ENCODE results near the gene SP140. TPM values are rescaled to one million over a fixed set of nuclear protein-coding genes. Genes with fewer than 3 reads are reported as not detected.

SP140 gene
- total and polyA plus RNA-seq, 2 of the 8 experiments (the other 6 are each of a cell fraction or from before 2014, with no cell fraction given): 0.23 to 1.3 TPM

GRCh38 chr2:230321031-230321430 is 95.5 kb downstream of the SP140 start:
- H3K27ac ChIP-seq (ENCODE audit: low read depth, low read length): no peak overlapping the region
- FAIRE-seq (no peak), DNase-seq (ENCODE audit: low read depth in 1 of 2, low spot score in 2 of 2) (no peak)
- no peak overlapping the region for H3K14ac ChIP-seq (ENCODE audit: insufficient read length)
- ChIA-PET CTCF (ENCODE audit: partially characterized antibody) (no interaction called here), POLR2A (ENCODE audit: partially characterized antibody) (no interaction called here)
- no peak overlapping the region for H4K5ac ChIP-seq (ENCODE audit: insufficient read length, low read depth, low read length)
- no peak overlapping the region for H3K9ac ChIP-seq (replicated peaks in 1 of 4; ENCODE audit: extremely low read depth in 1 of 4, low read depth in 3 of 4, low read length in 3 of 4)
- no peak overlapping the region for H2BK12ac ChIP-seq (ENCODE audit: low read depth, low read length)
- H3K23me2 ChIP-seq (ENCODE audit: low read depth, low read length): no peaks in the 10 kb centered on the region
- H2BK5ac ChIP-seq (ENCODE audit: low read depth, low read length): no peak overlapping the region
- no peaks in the 10 kb centered on the region for H3K27me3 ChIP-seq (replicated peaks in 1 of 4; ENCODE audit: control insufficient read depth in 3 of 4, extremely low read depth in 1 of 4, insufficient read depth in 3 of 4, low read length in 3 of 4)
- no peak overlapping the region for H2BK15ac ChIP-seq (ENCODE audit: low read length)
- no peak overlapping the region for H3K4ac ChIP-seq (replicated peaks; ENCODE audit: insufficient read length, low read depth, low read length)
- no peaks in the 10 kb centered on the region for H3K4me1 ChIP-seq (replicated peaks in 1 of 4; ENCODE audit: control insufficient read depth in 3 of 4, insufficient read depth in 4 of 4, low read length in 3 of 4)
- no peak overlapping the region for H3K4me3 ChIP-seq (ENCODE audit: extremely low read depth in 1 of 4, insufficient read depth in 2 of 4, low read depth in 3 of 4, low read length in 4 of 4)
- no peak overlapping the region for H2BK20ac ChIP-seq (ENCODE audit: low read length)
- no peak overlapping the region for H2BK120ac ChIP-seq (replicated peaks; ENCODE audit: low read depth, low read length)
- H3K79me1 ChIP-seq (ENCODE audit: low read depth, low read length): no peaks in the 10 kb centered on the region
- 100% methylated on average over 2 of the region's 2 CpGs; no CpG with 5 or more reads in 1 of the 2 experiments for WGBS, 2 experiments (ENCODE audit: extremely low coverage in 1 of 2, insufficient coverage in 1 of 2, insufficient read length in 1 of 2, insufficient replicate concordance in 2 of 2, low coverage in 1 of 2, low lambda C conversion rate in 2 of 2, missing lambda C conversion rate in 1 of 2)
- H3K23ac ChIP-seq (ENCODE audit: insufficient read length): no peak overlapping the region
- no peak overlapping the region for H3K18ac ChIP-seq (ENCODE audit: extremely low read depth, low read length)
- peaks cover 24 to 27% of the 10 kb centered on the region in 2 experiments for H3K9me3 ChIP-seq (ENCODE audit: insufficient read depth in 2 of 2, low read depth in 1 of 2, low read length in 1 of 2)
- H3K79me2 ChIP-seq (ENCODE audit: control insufficient read depth in 1 of 2, insufficient read depth in 2 of 2, low read length in 2 of 2): no peaks in the 10 kb centered on the region
- no peak overlapping the region for H4K91ac ChIP-seq (replicated peaks; ENCODE audit: insufficient read length, low read length)
- no peak overlapping the region for H4K8ac ChIP-seq (ENCODE audit: extremely low read depth, insufficient read depth, low read length)
- no peak overlapping the region for H3K4me2 ChIP-seq (ENCODE audit: insufficient read depth in 1 of 2, low read depth in 2 of 2, low read length in 2 of 2)
- no peak overlapping the region for H2AFZ ChIP-seq (ENCODE audit: low read length)
- no peak overlapping the region for H2AK5ac ChIP-seq (ENCODE audit: low read depth, low read length)
- H3K56ac ChIP-seq (replicated peaks; ENCODE audit: insufficient read length, low read depth, low read length): no peak overlapping the region
- no peak for TF ChIP-seq NANOG (IDR thresholded peaks at IDR 0.05; ENCODE audit: insufficient read depth, low read depth, low read length, poor library complexity, severe bottlenecking)
- no peak for TF ChIP-seq POLR2AphosphoS5 (IDR thresholded peaks at IDR 0.05; ENCODE audit: low read depth, low read length)
- TF ChIP-seq TBP (IDR thresholded peaks at IDR 0.05; ENCODE audit: low read depth, low read length): no peak
- no peak for TF ChIP-seq RFX5 (IDR thresholded peaks at IDR 0.05; ENCODE audit: borderline replicate concordance, low read depth, low read length)
- no peak for TF ChIP-seq TAF1 (IDR thresholded peaks at IDR 0.05; ENCODE audit: low read depth, low read length)
- TF ChIP-seq TEAD4 (IDR thresholded peaks at IDR 0.05; ENCODE audit: low read depth, low read length): no peak
- no peaks in the 10 kb centered on the region for H4K20me1 ChIP-seq (replicated peaks in 1 of 2; ENCODE audit: control insufficient read depth in 1 of 2, insufficient read depth in 2 of 2, low read length in 2 of 2)
- no peaks in the 10 kb centered on the region for H3K36me3 ChIP-seq (ENCODE audit: control insufficient read depth in 2 of 4, insufficient read depth in 4 of 4, low read length in 3 of 4)
